Progenitor cell of endocrine pancreas (in vitro differentiated cells): ENCODE data around the gene EVA1B. TPM values are rescaled to one million over a fixed set of nuclear protein-coding genes. Genes with fewer than 3 reads are reported as not detected.
A peak's percentile ranks its signal among the peaks of the same experiment; 100 is the strongest.

ENCODE experiments used
- DNase-seq: peaks from one replicate; pipeline ENCODE4 v3.0.0; 2021; ENCODE audit warnings: low spot score; ENCODE audit not compliant: unreplicated experiment
- H3K27ac Mint-ChIP-seq: 2 replicates; pipeline ENCODE4 v1.8.0; 2021; ENCODE audit warnings: mild to moderate bottlenecking, moderate library complexity, mixed read lengths
- H3K27me3 Mint-ChIP-seq: 2 replicates; pipeline ENCODE4 v1.8.0; 2021; ENCODE audit warnings: mixed read lengths
- H3K36me3 Mint-ChIP-seq: 2 replicates; pipeline ENCODE4 v1.8.0; 2022; ENCODE audit warnings: mixed read lengths; ENCODE audit not compliant: insufficient read depth
- H3K4me1 Mint-ChIP-seq: 2 replicates; pipeline ENCODE4 v1.8.0; 2021; ENCODE audit warnings: low read depth, mixed read lengths
- H3K4me3 Mint-ChIP-seq: 2 replicates; pipeline ENCODE4 v1.8.0; 2021; ENCODE audit warnings: low read depth, mild to moderate bottlenecking, moderate library complexity, mixed read lengths
- H3K9me3 Mint-ChIP-seq: 2 replicates; pipeline ENCODE4 v1.8.0; 2021; ENCODE audit warnings: low read depth, mixed read lengths
- CTCF ChIP-seq: fragments of 200-600 bp; sonication (generic); IDR thresholded peaks from one replicate; pipeline ENCODE4 v1.5.0; 2021; ENCODE audit warnings: antibody characterized with exemption, mild to moderate bottlenecking; ENCODE audit not compliant: unreplicated experiment
- total RNA-seq: library from RNA; stranded (reverse); gene quantifications from 2 replicates; pipeline ENCODE4 v1.2.1, GENCODE V29; 2021

Gene EVA1B
- total RNA-seq, 1 donor from 2014 or later: 11.8 TPM

GRCh38 chr1:36304970-36305914 lies 18.2 kb downstream of the EVA1B start:
- H3K4me3 Mint-ChIP-seq: peak overlapping the region; percentile 77
- no peak for DNase-seq
- H3K27ac Mint-ChIP-seq: peak overlapping the region; percentile 90
- no peaks in the 10 kb centered on the region for H3K9me3 Mint-ChIP-seq
- TF ChIP-seq CTCF: no peak
- H3K4me1 Mint-ChIP-seq: peaks cover 5% of the 10 kb centered on the region
- H3K36me3 Mint-ChIP-seq: peaks cover 19% of the 10 kb centered on the region
- peaks cover 3% of the 10 kb centered on the region for H3K27me3 Mint-ChIP-seq

DNA sequence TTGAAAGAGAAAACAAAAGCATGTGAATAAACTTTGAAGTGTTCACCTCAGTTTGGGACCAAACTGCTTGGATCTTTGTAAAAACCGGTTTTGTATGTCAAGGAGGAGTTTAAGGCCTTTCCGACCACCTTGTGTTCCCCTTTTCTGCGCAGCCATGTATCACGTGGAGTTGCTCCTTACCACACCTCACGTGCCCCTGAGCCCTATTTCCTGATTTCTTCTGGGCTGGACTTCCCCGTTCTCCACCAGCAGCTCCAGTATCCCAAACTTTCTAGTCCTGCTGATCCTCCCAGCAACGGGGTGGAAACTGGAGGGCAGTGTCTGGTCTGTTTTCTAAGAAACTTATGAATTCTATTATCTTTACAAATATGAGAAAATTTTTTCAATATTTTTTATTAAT lies 18.9 kb downstream of the EVA1B start:
- H3K9me3 Mint-ChIP-seq: no peaks in the 10 kb centered on the region
- H3K4me1 Mint-ChIP-seq: peaks cover 5% of the 10 kb centered on the region
- no peak overlapping the region for H3K27ac Mint-ChIP-seq
- peaks cover 3% of the 10 kb centered on the region for H3K27me3 Mint-ChIP-seq
- no peak for DNase-seq
- no peak overlapping the region for H3K4me3 Mint-ChIP-seq
- TF ChIP-seq CTCF: no peak
- peaks cover 22% of the 10 kb centered on the region for H3K36me3 Mint-ChIP-seq

DNA sequence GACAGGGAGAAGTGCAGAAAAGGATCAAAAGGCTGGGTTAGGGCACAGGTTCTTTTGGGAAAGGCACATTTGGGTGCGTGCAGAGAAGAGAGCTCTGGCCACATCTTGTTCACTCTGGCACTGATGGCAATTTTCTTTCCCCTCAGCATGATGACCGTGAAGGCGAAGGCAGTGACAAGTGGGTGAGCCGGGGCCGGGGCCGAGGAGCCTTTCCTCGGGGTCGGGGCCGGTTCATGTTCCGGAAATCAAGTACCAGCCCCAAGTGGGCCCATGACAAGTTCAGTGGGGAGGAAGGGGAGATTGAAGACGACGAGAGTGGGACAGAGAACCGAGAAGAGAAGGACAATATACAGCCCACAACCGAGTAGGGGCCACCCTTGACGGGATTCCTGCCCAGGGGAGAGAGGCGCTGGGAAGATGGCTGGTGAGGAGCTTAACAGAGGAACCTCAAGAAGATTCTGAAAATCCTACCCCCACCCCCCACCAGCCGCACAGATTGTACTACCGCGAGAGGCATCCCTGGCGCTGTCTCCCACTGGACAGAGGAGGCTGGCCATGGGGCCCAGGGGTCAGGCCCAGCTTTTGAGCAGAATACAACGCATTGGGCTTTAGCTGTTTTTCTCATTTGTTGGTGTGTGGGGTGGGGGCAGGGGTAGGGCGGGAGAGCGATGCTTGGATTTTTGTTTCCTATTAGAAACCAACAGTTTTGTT lies 19.6 kb downstream of the EVA1B start:
- peaks cover 5% of the 10 kb centered on the region for H3K4me1 Mint-ChIP-seq
- no peaks in the 10 kb centered on the region for H3K9me3 Mint-ChIP-seq
- H3K27me3 Mint-ChIP-seq: peaks cover 3% of the 10 kb centered on the region
- no peak for TF ChIP-seq CTCF
- H3K4me3 Mint-ChIP-seq: no peak overlapping the region
- peaks cover 20% of the 10 kb centered on the region for H3K36me3 Mint-ChIP-seq
- no peak for DNase-seq
- H3K27ac Mint-ChIP-seq: no peak overlapping the region

DNA sequence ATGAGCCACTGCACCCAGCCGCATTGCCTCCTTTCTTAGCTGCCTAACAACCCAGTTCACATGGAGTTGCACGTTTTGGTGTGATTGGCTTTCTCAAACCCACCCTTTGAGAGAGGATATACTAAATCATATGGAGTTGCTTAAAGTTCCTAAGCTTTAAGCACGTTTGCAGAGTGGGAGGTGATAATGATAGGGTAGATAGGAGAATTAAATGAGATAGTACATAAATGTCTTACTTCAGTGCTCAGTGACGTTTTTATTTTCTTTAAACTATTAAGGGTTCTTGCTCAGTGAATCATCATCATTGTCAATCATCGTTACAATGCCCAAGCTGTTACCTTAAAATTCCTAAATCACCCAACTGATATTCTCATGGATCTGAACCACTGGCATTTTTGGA lies 20.2 kb downstream of the EVA1B start:
- Mint-ChIP-seq H3K27me3 (peaks cover 3% of the 10 kb centered on the region), H3K4me1 (peaks cover 5% of the 10 kb centered on the region), H3K27ac (no peak overlapping the region), H3K4me3 (no peak overlapping the region), H3K9me3 (no peaks in the 10 kb centered on the region), H3K36me3 (peaks cover 20% of the 10 kb centered on the region)
- DNase-seq: no peak
- no peak for TF ChIP-seq CTCF

- Mint-ChIP-seq H3K9me3 (no peaks in the 10 kb centered on the region), H3K4me3 (no peak overlapping the region), H3K27me3 (no peaks in the 10 kb centered on the region), H3K27ac (no peak overlapping the region), H3K4me1 (peaks cover 3% of the 10 kb centered on the region), H3K36me3 (peaks cover 25% of the 10 kb centered on the region)
- no peak for TF ChIP-seq CTCF
- no peak for DNase-seq
Observed at GRCh38 chr1:36301220-36301619, 22.2 kb downstream of the EVA1B start.
